Loucy (cell line): Measurements from ENCODE around the gene AMPH.
"Not testable (repeated sequence)": the region's sequence is repeated elsewhere in the genome, so short reads cannot be mapped to it uniquely, and the experiment has no call there.

Experiments used
- H2AFZ ChIP-seq: fragments of 200-600 bp; sonication (generic); 2 replicates; pipeline ENCODE4 v1.6.0; 2016; ENCODE audit warnings: antibody characterized with exemption, mild to moderate bottlenecking, low read length, moderate library complexity
- H3F3A ChIP-seq: fragments of 200-600 bp; 2 replicates; pipeline ENCODE4 v1.6.0; 2016; ENCODE audit warnings: antibody characterized with exemption, low read depth, mild to moderate bottlenecking
- H3K27me3 ChIP-seq: fragments of 200-600 bp; sonication (generic); 2 replicates; pipeline ENCODE4 v1.6.1; 2014; ENCODE audit warnings: low read length, mild to moderate bottlenecking; ENCODE audit not compliant: insufficient read depth, poor library complexity, severe bottlenecking
- H3K36me3 ChIP-seq: fragments of 200-600 bp; sonication (generic); 2 replicates; pipeline ENCODE4 v1.6.1; 2016; ENCODE audit warnings: low read length; ENCODE audit not compliant: insufficient read depth
- H3K4me1 ChIP-seq: fragments of 200-600 bp; sonication (generic); 2 replicates; pipeline ENCODE4 v1.5.1; 2014; ENCODE audit warnings: low read length, mild to moderate bottlenecking; ENCODE audit not compliant: insufficient read depth, poor library complexity, severe bottlenecking
- H3K4me2 ChIP-seq: fragments of 200-600 bp; sonication (generic); 2 replicates; pipeline ENCODE4 v1.6.0; 2014; ENCODE audit warnings: antibody characterized with exemption, low read length, low read depth, mild to moderate bottlenecking; ENCODE audit not compliant: poor library complexity, severe bottlenecking
- H3K4me3 ChIP-seq: fragments of 200-600 bp; sonication (generic); 2 replicates; pipeline ENCODE4 v1.5.1; 2014; ENCODE audit warnings: low read length, mild to moderate bottlenecking, mixed read lengths; ENCODE audit not compliant: poor library complexity, severe bottlenecking
- H3K79me2 ChIP-seq: fragments of 200-600 bp; sonication (generic); 2 replicates; pipeline ENCODE4 v1.6.1; 2014; ENCODE audit warnings: low read length; ENCODE audit not compliant: insufficient read depth
- H3K9ac ChIP-seq: fragments of 200-600 bp; sonication (generic); 2 replicates; pipeline ENCODE4 v1.6.0; 2014; ENCODE audit warnings: mild to moderate bottlenecking, low read depth, low read length, moderate library complexity; ENCODE audit not compliant: poor library complexity, severe bottlenecking
- H3K9me2 ChIP-seq: fragments of 200-600 bp; sonication (generic); replicated peaks from 2 replicates; pipeline ENCODE4 v1.6.1; 2016; ENCODE audit warnings: low read depth, low read length, mixed read lengths
- H3K9me3 ChIP-seq: fragments of 200-600 bp; sonication (generic); 2 replicates; pipeline ENCODE4 v1.6.1; 2014; ENCODE audit warnings: mild to moderate bottlenecking, antibody characterized with exemption, low read length, low read depth; ENCODE audit not compliant: insufficient read depth
- H4K20me1 ChIP-seq: fragments of 200-600 bp; sonication (generic); 2 replicates; pipeline ENCODE4 v1.6.0; 2014; ENCODE audit warnings: antibody characterized with exemption, low read length, mild to moderate bottlenecking; ENCODE audit not compliant: insufficient read depth, poor library complexity, severe bottlenecking
- CTCF ChIP-seq: fragments of 200-600 bp; sonication (generic); conservative IDR thresholded peaks from 2 replicates; pipeline ENCODE4 v1.5.1; 2014; ENCODE audit warnings: mild to moderate bottlenecking, antibody characterized with exemption, low read length
- EZH2phosphoT487 ChIP-seq: fragments of 200-600 bp; IDR thresholded peaks from 2 replicates; pipeline ENCODE4 v1.6.1; 2018; ENCODE audit warnings: antibody characterized with exemption, mild to moderate bottlenecking, moderate library complexity, borderline replicate concordance

AMPH gene

GRCh38 chr7:38367301-38367890, 263.8 kb downstream of the AMPH start:
- Histone ChIP-seq H4K20me1 (no peaks in the 10 kb centered on the region), H3K9me2 (no peaks in the 10 kb centered on the region), H3K4me1 (peaks cover 34% of the 10 kb centered on the region), H3K27me3 (no peaks in the 10 kb centered on the region), H2AFZ (no peak overlapping the region), H3K9me3 (no peaks in the 10 kb centered on the region), H3K4me2 (peak overlapping the region; percentile 68), H3F3A (peaks cover 4% of the 10 kb centered on the region), H3K79me2 (no peaks in the 10 kb centered on the region), H3K9ac (peak overlapping the region; percentile 36), H3K36me3 (no peaks in the 10 kb centered on the region), H3K4me3 (peak overlapping the region; percentile 39)
- TF ChIP-seq CTCF (no peak), EZH2phosphoT487 (no peak)

GRCh38 chr7:38363379-38363778, 267.8 kb downstream of the AMPH start:
- not testable (repeated sequence) for H2AFZ ChIP-seq, H3F3A ChIP-seq, H3K79me2 ChIP-seq, H3K9me3 ChIP-seq, H3K27me3 ChIP-seq, H3K9me2 ChIP-seq, H3K36me3 ChIP-seq, H4K20me1 ChIP-seq
- H3K9ac ChIP-seq = peak overlapping the region; percentile 61
- peak; percentile 69 for TF ChIP-seq CTCF
- peaks cover 17% of the 10 kb centered on the region for H3K4me1 ChIP-seq
- H3K4me3 ChIP-seq = peak overlapping the region; percentile 73
- H3K4me2 ChIP-seq = peak overlapping the region; percentile 68

GRCh38 chr7:38362611-38363237, 268.4 kb downstream of the AMPH start:
- H3K4me1 ChIP-seq = peaks cover 11% of the 10 kb centered on the region
- not testable (repeated sequence) for H2AFZ ChIP-seq, H3K36me3 ChIP-seq, H3K79me2 ChIP-seq, H3K9me2 ChIP-seq, H4K20me1 ChIP-seq, H3K27me3 ChIP-seq, H3K9me3 ChIP-seq, H3F3A ChIP-seq
- peak overlapping the region; percentile 73 for H3K4me3 ChIP-seq
- peak overlapping the region; percentile 68 for H3K4me2 ChIP-seq
- H3K9ac ChIP-seq = peak overlapping the region; percentile 61

- H3K9ac ChIP-seq = peak overlapping the region; percentile 55
- H3K9me2 ChIP-seq = no peaks in the 10 kb centered on the region
- no peaks in the 10 kb centered on the region for H3K79me2 ChIP-seq
- peak overlapping the region; percentile 60 for H3K4me2 ChIP-seq
- H3K4me3 ChIP-seq = peak overlapping the region; percentile 16
- H4K20me1 ChIP-seq = no peaks in the 10 kb centered on the region
- H3K36me3 ChIP-seq = no peaks in the 10 kb centered on the region
- no peak for TF ChIP-seq CTCF
- TF ChIP-seq EZH2phosphoT487 = no peak
- no peak overlapping the region for H2AFZ ChIP-seq
- H3F3A ChIP-seq = no peaks in the 10 kb centered on the region
- no peaks in the 10 kb centered on the region for H3K4me1 ChIP-seq
- no peaks in the 10 kb centered on the region for H3K9me3 ChIP-seq
- no peaks in the 10 kb centered on the region for H3K27me3 ChIP-seq
Observed at GRCh38 chr7:38360776-38361175, 270.4 kb downstream of the AMPH start.

- Histone ChIP-seq H3K4me2 (peak overlapping the region; percentile 60), H3K9ac (peak overlapping the region; percentile 55), H3K4me3 (peak overlapping the region; percentile 68)
- H3K36me3 ChIP-seq, H4K20me1 ChIP-seq, H3K27me3 ChIP-seq, H2AFZ ChIP-seq, H3K79me2 ChIP-seq, H3K4me1 ChIP-seq, H3F3A ChIP-seq, H3K9me2 ChIP-seq, H3K9me3 ChIP-seq: not testable (repeated sequence)
Observed at GRCh38 chr7:38359071-38359601, 272.0 kb downstream of the AMPH start.
